Activated CD8-positive, alpha-beta T cell treated with anti-CD3 and anti-CD28 coated beads for 36 hours (primary cell): ENCODE results near the gene NKAIN2. TPM values are rescaled to one million over a fixed set of nuclear protein-coding genes. Genes with fewer than 3 reads are reported as not detected.

ENCODE experiments used
- ATAC-seq: fragments of 200-7000 bp; cut with Tn5 transposase; one replicate; pipeline ENCODE4 v1.10.0; 2021; ENCODE audit warnings: mild to moderate bottlenecking, moderate library complexity
- CTCF ChIA-PET: fragments of 350-600 bp; sonication (Branson Sonifier 250); formaldehyde crosslinking; loops from one replicate; lab custom pipeline; 2021; ENCODE audit warnings: antibody characterized with exemption; lab: Charles Lee
- POLR2A ChIA-PET: fragments of 350-600 bp; sonication (Branson Sonifier 250); formaldehyde crosslinking; loops from one replicate; lab custom pipeline; 2021; ENCODE audit warnings: antibody characterized with exemption; lab: Charles Lee
- DNase-seq: peaks from one replicate; pipeline ENCODE4 v3.0.0-alpha.2; 2020
- H3K27ac Mint-ChIP-seq: one replicate; pipeline ENCODE4 v1.8.0; 2021; ENCODE audit warnings: mild to moderate bottlenecking, mixed read lengths
- H3K27me3 Mint-ChIP-seq: one replicate; pipeline ENCODE4 v1.8.0; 2021; ENCODE audit warnings: mixed read lengths
- H3K36me3 Mint-ChIP-seq: one replicate; pipeline ENCODE4 v1.8.0; 2021; ENCODE audit warnings: low read depth, mixed read lengths
- H3K4me1 Mint-ChIP-seq: one replicate; pipeline ENCODE4 v1.8.0; 2021; ENCODE audit warnings: low read depth, mixed read lengths
- H3K4me3 Mint-ChIP-seq: one replicate; pipeline ENCODE4 v1.8.0; 2021; ENCODE audit warnings: mild to moderate bottlenecking, moderate library complexity, mixed read lengths
- H3K9me3 Mint-ChIP-seq: one replicate; pipeline ENCODE4 v1.8.0; 2021; ENCODE audit warnings: mixed read lengths
- intact Hi-C: fragments of 100-400 bp; cut with micrococcal nuclease; formaldehyde crosslinking; loops from one replicate; pipeline ENCODE4 v1.10.0; 2022
- total RNA-seq, 2 experiments: library from RNA; stranded (reverse); gene quantifications; one replicate each; pipeline ENCODE4 v1.2.3, GENCODE V29; 2021
- TF ChIP-seq, protein P1 (sequence below): fragments of 200-600 bp; IDR thresholded peaks from one replicate; pipeline ENCODE4 v1.8.0; 2022; ENCODE audit warnings: antibody characterized with exemption, mild to moderate bottlenecking

NKAIN2 gene
- not detected for total RNA-seq

GRCh38 chr6:123803504-123804013, at the start of gene NKAIN2:
NKAIN2 (plus strand) TSS chr6:123803865.
- ATAC-seq = peak; percentile 31

DNA sequence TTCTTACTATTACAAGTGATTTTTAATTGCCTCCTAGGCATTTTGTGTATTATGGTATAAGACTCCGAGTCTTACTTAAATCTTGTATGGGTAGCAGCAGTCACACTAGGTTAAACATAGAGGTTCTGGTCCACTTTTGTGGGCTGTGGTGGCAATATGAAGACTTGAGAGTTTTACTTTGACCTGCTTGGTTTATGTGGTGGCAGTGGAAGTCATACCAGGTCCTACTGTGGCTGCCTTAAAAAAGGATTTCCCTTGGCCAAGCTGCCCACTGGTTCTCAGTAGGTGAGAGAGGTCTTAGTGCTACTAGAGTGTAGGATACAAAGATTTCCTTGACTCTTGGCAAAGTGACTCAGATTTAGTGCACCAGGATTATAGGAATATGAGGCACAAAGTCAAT, 44.2 kb upstream of the NKAIN2 start:
- POLR2A ChIA-PET = no interaction called here
- intact Hi-C loops = no loop called here

More at GRCh38 chr6:123803504-123804013, at the start of gene NKAIN2:
- no peaks in the 10 kb centered on the region for H3K9me3 Mint-ChIP-seq
- H3K27me3 Mint-ChIP-seq = peaks cover 39% of the 10 kb centered on the region
- H3K4me3 Mint-ChIP-seq = peak within 1 kb of the TSS; percentile 56
- no peak for DNase-seq
- TF ChIP-seq, protein P1, sequence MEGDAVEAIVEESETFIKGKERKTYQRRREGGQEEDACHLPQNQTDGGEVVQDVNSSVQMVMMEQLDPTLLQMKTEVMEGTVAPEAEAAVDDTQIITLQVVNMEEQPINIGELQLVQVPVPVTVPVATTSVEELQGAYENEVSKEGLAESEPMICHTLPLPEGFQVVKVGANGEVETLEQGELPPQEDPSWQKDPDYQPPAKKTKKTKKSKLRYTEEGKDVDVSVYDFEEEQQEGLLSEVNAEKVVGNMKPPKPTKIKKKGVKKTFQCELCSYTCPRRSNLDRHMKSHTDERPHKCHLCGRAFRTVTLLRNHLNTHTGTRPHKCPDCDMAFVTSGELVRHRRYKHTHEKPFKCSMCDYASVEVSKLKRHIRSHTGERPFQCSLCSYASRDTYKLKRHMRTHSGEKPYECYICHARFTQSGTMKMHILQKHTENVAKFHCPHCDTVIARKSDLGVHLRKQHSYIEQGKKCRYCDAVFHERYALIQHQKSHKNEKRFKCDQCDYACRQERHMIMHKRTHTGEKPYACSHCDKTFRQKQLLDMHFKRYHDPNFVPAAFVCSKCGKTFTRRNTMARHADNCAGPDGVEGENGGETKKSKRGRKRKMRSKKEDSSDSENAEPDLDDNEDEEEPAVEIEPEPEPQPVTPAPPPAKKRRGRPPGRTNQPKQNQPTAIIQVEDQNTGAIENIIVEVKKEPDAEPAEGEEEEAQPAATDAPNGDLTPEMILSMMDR = no peak
- H3K27ac Mint-ChIP-seq = no peak within 1 kb of the TSS
- H3K36me3 Mint-ChIP-seq = no peaks in the 10 kb centered on the region
- intact Hi-C loops = loop anchor here (10.0 kb wide), 1 partner anchor 1051 kb away; no protein-coding TSS in a partner anchor
- CTCF ChIA-PET = interaction anchor here (1.5 to 2.4 kb wide), 4 partner anchors 12 to 384 kb away, joined by 3 to 14 read pairs (median 4); no protein-coding TSS in a partner anchor
- H3K4me1 Mint-ChIP-seq = peaks cover 10% of the 10 kb centered on the region
- POLR2A ChIA-PET = no interaction called here

GRCh38 chr6:123763904-123764303, 39.8 kb upstream of the NKAIN2 start:
- intact Hi-C loops = no loop called here
- no peak for ATAC-seq
- Mint-ChIP-seq H3K27ac (no peak overlapping the region), H3K27me3 (no peaks in the 10 kb centered on the region), H3K36me3 (no peaks in the 10 kb centered on the region), H3K4me3 (no peak overlapping the region), H3K9me3 (no peaks in the 10 kb centered on the region), H3K4me1 (no peaks in the 10 kb centered on the region)
- ChIA-PET POLR2A (no interaction called here), CTCF (no interaction called here)
- TF ChIP-seq, protein P1 = no peak
- no peak for DNase-seq

More for the DNA sequence above, 44.2 kb upstream of the NKAIN2 start:
- DNase-seq (no peak), ATAC-seq (no peak)
- no peaks in the 10 kb centered on the region for H3K27me3 Mint-ChIP-seq
- H3K36me3 Mint-ChIP-seq = no peaks in the 10 kb centered on the region
- H3K4me1 Mint-ChIP-seq = no peaks in the 10 kb centered on the region
- no peak overlapping the region for H3K4me3 Mint-ChIP-seq
- no peak overlapping the region for H3K27ac Mint-ChIP-seq
- CTCF ChIA-PET = no interaction called here
- TF ChIP-seq, protein P1 = no peak
- H3K9me3 Mint-ChIP-seq = no peaks in the 10 kb centered on the region

DNA sequence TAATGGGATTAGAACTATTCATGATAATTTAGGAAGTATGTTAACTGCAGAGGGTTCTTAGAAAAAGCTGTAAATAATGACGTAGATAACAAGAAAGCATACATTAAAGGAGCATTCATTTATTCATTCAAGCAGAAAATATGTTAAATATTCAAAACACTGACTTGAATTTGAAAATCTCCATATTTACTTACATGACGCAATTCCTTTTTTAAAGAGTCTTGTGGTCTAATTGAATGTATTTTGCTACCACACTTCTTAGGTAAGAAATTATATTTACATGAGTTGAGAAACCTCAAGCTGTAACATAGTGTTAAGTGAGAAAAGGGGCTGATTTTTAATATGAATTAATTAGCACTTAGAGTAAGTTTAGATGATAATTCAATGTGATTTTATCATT, 38.9 kb upstream of the NKAIN2 start:
- H3K27ac Mint-ChIP-seq = no peak overlapping the region
- no peak for ATAC-seq
- POLR2A ChIA-PET = no interaction called here
- no peak for DNase-seq
- CTCF ChIA-PET = no interaction called here
- no peaks in the 10 kb centered on the region for H3K36me3 Mint-ChIP-seq
- no peaks in the 10 kb centered on the region for H3K27me3 Mint-ChIP-seq
- no peak overlapping the region for H3K4me3 Mint-ChIP-seq
- no peaks in the 10 kb centered on the region for H3K4me1 Mint-ChIP-seq
- intact Hi-C loops = no loop called here
- TF ChIP-seq, protein P1 = no peak
- H3K9me3 Mint-ChIP-seq = no peaks in the 10 kb centered on the region

- ATAC-seq (no peak), DNase-seq (no peak)
- ChIA-PET POLR2A (no interaction called here), CTCF (no interaction called here)
- no peak overlapping the region for H3K4me3 Mint-ChIP-seq
- no peaks in the 10 kb centered on the region for H3K27me3 Mint-ChIP-seq
- no peaks in the 10 kb centered on the region for H3K9me3 Mint-ChIP-seq
- TF ChIP-seq, protein P1 = no peak
- no peaks in the 10 kb centered on the region for H3K36me3 Mint-ChIP-seq
- intact Hi-C loops = no loop called here
- H3K4me1 Mint-ChIP-seq = no peaks in the 10 kb centered on the region
- no peak overlapping the region for H3K27ac Mint-ChIP-seq
These were observed 34.7 kb upstream of the NKAIN2 start for GRCh38 chr6:123768921-123769320.
